GM12875 (cell line): Measurements from ENCODE around the gene LRRC43.

Source experiments
- H3K4me3 ChIP-seq: one replicate; pipeline ENCODE4 v1.5.1; 2011; ENCODE audit warnings: low read depth, low read length, control low read depth
- CTCF ChIP-seq: IDR thresholded peaks from 2 replicates; pipeline ENCODE4 v1.5.1; 2011; ENCODE audit warnings: low read depth, mild to moderate bottlenecking, control low read depth, inconsistent platforms, low read length, moderate library complexity, borderline replicate concordance; ENCODE audit not compliant: insufficient read depth

The LRRC43 gene

GRCh38 chr12:122183588-122183940, 641 bp downstream of the LRRC43 start:
- TF ChIP-seq CTCF = no peak
- H3K4me3 ChIP-seq = no peak overlapping the region

- no peak overlapping the region for H3K4me3 ChIP-seq
- TF ChIP-seq CTCF = no peak
These were observed 1.6 kb downstream of the LRRC43 start for GRCh38 chr12:122184517-122184916.

- no peak for TF ChIP-seq CTCF
- H3K4me3 ChIP-seq = no peak overlapping the region
These were observed 2.2 kb downstream of the LRRC43 start for GRCh38 chr12:122185079-122185478.

GRCh38 chr12:122185494-122186082, 2.7 kb downstream of the LRRC43 start:
- TF ChIP-seq CTCF = no peak
- H3K4me3 ChIP-seq = no peak overlapping the region

GRCh38 chr12:122187466-122187865, 4.5 kb downstream of the LRRC43 start:
- TF ChIP-seq CTCF = no peak

GRCh38 chr12:122189626-122190475, 6.9 kb downstream of the LRRC43 start:
- no peak for TF ChIP-seq CTCF
- H3K4me3 ChIP-seq = no peak overlapping the region

More at GRCh38 chr12:122187466-122187865, 4.5 kb downstream of the LRRC43 start:
- H3K4me3 ChIP-seq = no peak overlapping the region
